LHCN-M2 (cell line): ENCODE measurements around the gene CPNE8. TPM values are rescaled to one million over a fixed set of nuclear protein-coding genes. Genes with fewer than 3 reads are reported as not detected.
"Not testable (repeated sequence)": the region's sequence is repeated elsewhere in the genome, so short reads cannot be mapped to it uniquely, and the experiment has no call there.

Experiments
- DNase-seq: peaks from one replicate; pipeline ENCODE4 v3.0.0-alpha.2; 2012; ENCODE audit warnings: low read depth
- total RNA-seq: library from RNA; depleted of rRNA; stranded (reverse); fragments of >200 nt; gene quantifications from 2 replicates; pipeline ENCODE4 v1.2.3, GENCODE V29; 2014

CPNE8 gene
- total RNA-seq, 1 experiment from 2014 or later = not detected

GRCh38 chr12:38742496-38742895 is 162.9 kb downstream of the CPNE8 start:
- DNase-seq = not testable (repeated sequence)

GRCh38 chr12:38736821-38737220 is 168.6 kb downstream of the CPNE8 start:
- no peak for DNase-seq

GRCh38 chr12:38732761-38733160 is 172.6 kb downstream of the CPNE8 start:
- no peak for DNase-seq

GRCh38 chr12:38728894-38729293 is 176.5 kb downstream of the CPNE8 start:
- DNase-seq = no peak

- no peak for DNase-seq
These were observed 183.7 kb downstream of the CPNE8 start for GRCh38 chr12:38721611-38722252.

GRCh38 chr12:38720661-38721060 is 184.7 kb downstream of the CPNE8 start:
- no peak for DNase-seq

GRCh38 chr12:38713294-38713693 is 192.1 kb downstream of the CPNE8 start:
- DNase-seq = no peak

GRCh38 chr12:38711054-38711453 is 194.3 kb downstream of the CPNE8 start:
- no peak for DNase-seq

- no peak for DNase-seq
These were observed 196.9 kb downstream of the CPNE8 start for GRCh38 chr12:38708466-38708865.

GRCh38 chr12:38707648-38708047 is 197.7 kb downstream of the CPNE8 start:
- no peak for DNase-seq

GRCh38 chr12:38697289-38697688 is 208.1 kb downstream of the CPNE8 start:
- DNase-seq = no peak

GRCh38 chr12:38695057-38695456 is 210.3 kb downstream of the CPNE8 start:
- no peak for DNase-seq

- no peak for DNase-seq
These were observed 214.2 kb downstream of the CPNE8 start for GRCh38 chr12:38691164-38691563.

- no peak for DNase-seq
These were observed 214.7 kb downstream of the CPNE8 start for GRCh38 chr12:38690646-38691045.

GRCh38 chr12:38689704-38690103 is 215.7 kb downstream of the CPNE8 start:
- no peak for DNase-seq

- DNase-seq = no peak
These were observed 216.2 kb downstream of the CPNE8 start for GRCh38 chr12:38689195-38689594.

- DNase-seq = no peak
These were observed 222.9 kb downstream of the CPNE8 start for GRCh38 chr12:38682521-38682920.

GRCh38 chr12:38669530-38669929 is 235.9 kb downstream of the CPNE8 start:
- DNase-seq = no peak

- no peak for DNase-seq
These were observed 236.3 kb downstream of the CPNE8 start for GRCh38 chr12:38669081-38669480.

- DNase-seq = no peak
These were observed 239.0 kb downstream of the CPNE8 start for GRCh38 chr12:38666425-38666824.

GRCh38 chr12:38664661-38665269 is 240.6 kb downstream of the CPNE8 start:
- no peak for DNase-seq

GRCh38 chr12:38662829-38663228 is 242.6 kb downstream of the CPNE8 start:
- DNase-seq = no peak

GRCh38 chr12:38653650-38654049 is 251.7 kb downstream of the CPNE8 start:
- DNase-seq = no peak

GRCh38 chr12:38648813-38649212 is 256.6 kb downstream of the CPNE8 start:
- DNase-seq = no peak
